ENCODE measurements around the gene DMXL1.

- TF ChIP-seq NFIC (IDR thresholded peaks at IDR 0.05) = no peak
- no peak for TF ChIP-seq CREB1 (IDR thresholded peaks at IDR 0.05; ENCODE audit: low read depth)
- TF ChIP-seq EP300 (IDR thresholded peaks at IDR 0.05; ENCODE audit: borderline replicate concordance) = no peak
- no peak for TF ChIP-seq FOXM1 (IDR thresholded peaks at IDR 0.05; ENCODE audit: borderline replicate concordance, low read depth)
Measured at GRCh38 chr5:119080936-119081335, 10.0 kb downstream of the DMXL1 start.

Data from Ishikawa (cell line).